ENCODE measurements around the gene PEX12.

DNA sequence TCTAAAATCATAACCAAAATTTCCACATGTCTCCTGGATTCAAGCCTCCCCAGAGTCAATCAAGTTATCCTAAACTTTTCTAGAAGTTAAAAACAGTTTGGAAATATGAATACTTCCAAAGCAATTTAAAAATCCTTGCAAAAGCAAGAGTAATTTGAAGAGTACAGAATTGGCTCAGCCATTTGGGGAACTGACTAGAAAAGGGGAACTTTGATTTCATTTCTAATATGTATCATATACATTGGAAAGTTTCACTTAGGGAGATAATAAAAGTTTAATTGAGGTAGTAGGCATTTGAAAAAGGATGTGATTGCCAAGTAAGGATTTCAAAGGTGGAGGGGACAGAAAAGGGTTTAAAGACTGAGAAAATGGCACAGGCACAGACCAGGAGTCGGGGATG lies 31.9 kb downstream of the PEX12 start:
- TF ChIP-seq, protein P1, sequence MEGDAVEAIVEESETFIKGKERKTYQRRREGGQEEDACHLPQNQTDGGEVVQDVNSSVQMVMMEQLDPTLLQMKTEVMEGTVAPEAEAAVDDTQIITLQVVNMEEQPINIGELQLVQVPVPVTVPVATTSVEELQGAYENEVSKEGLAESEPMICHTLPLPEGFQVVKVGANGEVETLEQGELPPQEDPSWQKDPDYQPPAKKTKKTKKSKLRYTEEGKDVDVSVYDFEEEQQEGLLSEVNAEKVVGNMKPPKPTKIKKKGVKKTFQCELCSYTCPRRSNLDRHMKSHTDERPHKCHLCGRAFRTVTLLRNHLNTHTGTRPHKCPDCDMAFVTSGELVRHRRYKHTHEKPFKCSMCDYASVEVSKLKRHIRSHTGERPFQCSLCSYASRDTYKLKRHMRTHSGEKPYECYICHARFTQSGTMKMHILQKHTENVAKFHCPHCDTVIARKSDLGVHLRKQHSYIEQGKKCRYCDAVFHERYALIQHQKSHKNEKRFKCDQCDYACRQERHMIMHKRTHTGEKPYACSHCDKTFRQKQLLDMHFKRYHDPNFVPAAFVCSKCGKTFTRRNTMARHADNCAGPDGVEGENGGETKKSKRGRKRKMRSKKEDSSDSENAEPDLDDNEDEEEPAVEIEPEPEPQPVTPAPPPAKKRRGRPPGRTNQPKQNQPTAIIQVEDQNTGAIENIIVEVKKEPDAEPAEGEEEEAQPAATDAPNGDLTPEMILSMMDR (IDR thresholded peaks at IDR 0.05): no peak
- TF ChIP-seq POLR2A (IDR thresholded peaks at IDR 0.05): no peak
